GM21576 (cell line): ENCODE measurements around the gene MICU2.

Experiments used
- ATAC-seq: cut with Tn5 transposase; IDR thresholded peaks from one replicate; pipeline ENCODE4 v1.9.1; 2021; ENCODE audit warnings: mild to moderate bottlenecking, moderate library complexity; ENCODE audit not compliant: unreplicated experiment

MICU2 gene

DNA sequence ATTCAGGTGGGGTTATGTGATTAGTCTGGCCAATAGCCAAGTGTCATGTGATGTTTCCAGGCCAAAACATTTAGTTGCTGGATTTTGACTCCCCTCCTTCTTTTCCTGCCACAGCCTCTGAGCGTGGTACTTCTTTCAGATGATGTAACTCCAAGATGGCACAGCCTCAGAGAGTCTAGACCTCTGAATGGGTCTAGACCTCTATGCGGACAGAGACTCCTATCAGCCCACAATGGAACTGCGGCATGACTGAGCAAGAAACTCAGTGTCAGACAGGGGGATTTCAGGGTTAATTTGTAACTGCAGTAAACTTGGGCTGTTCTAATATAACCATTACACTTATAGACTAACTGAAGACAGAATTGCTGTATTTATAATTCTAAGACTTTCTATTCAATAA lies 102.3 kb downstream of the MICU2 start:
- no peak for ATAC-seq

DNA sequence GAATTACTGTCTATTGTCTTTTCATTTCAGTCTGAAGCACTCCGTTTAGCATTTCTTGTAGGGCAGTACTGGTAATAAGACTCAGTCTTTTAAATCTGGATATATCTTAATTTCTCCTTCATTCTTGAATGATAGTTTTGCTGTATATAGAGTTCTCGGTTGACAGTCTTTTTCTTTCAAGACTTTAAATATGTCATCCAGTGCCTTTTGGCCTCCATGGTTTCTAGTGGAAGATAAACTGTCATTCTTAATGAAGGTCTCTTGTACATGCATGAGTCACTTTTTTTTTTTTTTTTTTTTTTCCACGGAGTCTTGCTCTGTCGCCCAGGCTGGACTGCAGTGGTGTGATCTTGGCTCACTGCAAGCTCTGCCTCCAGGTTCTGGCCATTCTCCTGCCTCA lies 117.6 kb downstream of the MICU2 start:
- ATAC-seq: no peak

DNA sequence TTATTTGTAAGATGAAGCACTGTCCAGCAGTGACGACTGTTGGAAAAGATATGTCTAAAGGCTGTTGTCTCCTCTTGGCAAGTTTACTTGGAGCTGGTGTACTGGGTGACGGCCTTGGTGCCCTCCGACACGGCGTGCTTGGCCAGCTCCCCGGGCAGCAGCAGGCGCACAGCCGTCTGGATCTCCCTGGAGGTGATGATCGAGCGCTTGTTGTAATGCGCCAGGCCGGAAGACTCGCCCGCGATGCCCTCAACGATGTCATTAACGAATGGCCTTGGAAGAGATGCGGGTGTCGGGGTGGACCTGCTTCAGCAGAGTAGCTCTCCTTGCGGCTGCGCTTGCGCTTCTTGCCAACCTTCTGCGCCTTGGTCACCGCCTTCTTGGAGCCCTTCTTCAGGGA lies 120.2 kb downstream of the MICU2 start:
- no peak for ATAC-seq

DNA sequence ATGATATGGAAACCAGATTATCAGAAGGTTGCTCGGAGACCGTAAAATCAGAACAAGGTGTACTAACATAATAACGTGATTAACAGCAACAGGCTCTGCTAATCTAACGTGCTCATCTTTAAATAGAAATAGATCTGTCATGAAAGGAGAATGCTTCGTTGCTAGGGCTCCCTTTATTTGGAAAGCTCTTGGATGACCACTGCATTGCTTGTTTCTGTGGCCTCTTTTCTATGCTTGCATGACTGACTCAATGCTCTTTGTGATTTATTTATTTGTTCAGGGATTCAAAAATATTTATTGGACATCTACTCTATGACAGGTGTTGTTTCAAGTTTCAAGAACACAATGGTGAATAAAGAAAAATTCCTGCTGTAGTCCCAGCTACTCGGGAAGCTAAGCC lies 122.6 kb downstream of the MICU2 start:
- no peak for ATAC-seq

DNA sequence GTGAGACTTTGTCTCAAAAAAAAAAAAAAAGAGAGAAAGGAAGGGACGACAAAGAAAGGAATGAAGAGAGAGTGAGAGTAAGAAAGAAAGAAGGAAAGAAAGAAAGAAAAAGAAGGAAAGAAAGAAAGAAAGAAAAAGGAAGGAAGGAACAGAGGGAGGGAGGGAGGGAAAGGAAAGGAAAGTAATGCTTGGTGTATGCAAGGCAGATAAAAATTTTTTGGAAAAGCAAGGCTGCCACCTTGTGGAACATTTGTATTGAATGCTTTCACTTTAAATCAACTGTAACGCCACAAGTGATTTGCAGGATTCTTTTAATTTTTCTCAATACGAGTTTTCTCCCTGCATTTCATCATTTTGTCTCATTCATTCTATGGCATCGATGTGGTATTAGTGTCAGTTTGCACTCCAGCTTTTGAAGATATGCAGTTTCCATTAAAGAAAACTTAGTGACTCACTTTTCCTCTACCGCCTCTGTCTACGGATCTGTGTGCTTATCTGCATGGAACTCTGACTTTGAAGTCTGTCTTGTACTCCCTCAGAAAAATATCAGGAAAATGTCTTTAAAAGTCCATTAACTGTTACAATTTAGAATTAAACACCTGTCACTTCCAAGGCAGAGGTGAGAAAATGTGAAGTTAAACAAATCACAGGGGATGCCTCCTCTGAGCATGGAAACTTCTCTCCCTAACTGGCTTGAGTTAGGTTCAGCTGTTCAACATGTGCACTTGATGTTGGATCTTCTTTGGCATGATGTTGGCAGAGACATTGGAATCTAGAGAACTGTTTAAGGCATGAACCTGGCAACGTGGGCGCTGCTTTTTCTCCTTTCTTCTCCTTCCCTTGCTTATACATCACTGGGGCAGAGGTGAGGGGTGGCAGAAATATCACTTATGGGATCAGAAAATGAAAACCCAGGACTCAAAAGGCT lies 124.8 kb downstream of the MICU2 start:
- ATAC-seq: no peak

DNA sequence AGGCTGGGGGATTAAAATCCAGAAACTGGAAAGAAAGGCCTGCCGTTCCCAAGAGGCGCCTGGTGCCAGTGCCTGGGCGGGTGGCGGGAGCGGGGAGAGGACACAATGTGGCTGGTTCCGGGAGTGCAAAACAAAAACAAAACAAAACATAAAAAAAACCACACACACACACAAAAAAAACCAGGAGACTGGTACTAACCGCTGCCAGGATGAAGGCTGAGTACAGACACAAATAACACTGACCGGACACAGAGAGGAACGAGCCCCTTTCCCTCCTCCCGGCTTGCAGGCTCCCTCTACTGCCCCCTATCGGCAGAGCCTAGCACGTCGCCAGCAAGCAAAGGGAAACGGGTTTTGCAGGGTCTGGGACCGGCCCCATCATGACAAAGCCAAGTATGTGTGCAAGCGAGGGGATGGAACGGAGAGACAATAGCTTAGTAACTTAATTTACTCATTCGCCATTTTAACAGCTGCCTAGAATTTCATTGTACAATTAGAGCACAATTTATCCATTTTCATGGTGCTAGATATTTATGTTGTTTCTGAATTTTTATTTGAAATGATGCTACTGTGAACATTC lies 127.0 kb downstream of the MICU2 start:
- peak; percentile 76 for ATAC-seq

DNA sequence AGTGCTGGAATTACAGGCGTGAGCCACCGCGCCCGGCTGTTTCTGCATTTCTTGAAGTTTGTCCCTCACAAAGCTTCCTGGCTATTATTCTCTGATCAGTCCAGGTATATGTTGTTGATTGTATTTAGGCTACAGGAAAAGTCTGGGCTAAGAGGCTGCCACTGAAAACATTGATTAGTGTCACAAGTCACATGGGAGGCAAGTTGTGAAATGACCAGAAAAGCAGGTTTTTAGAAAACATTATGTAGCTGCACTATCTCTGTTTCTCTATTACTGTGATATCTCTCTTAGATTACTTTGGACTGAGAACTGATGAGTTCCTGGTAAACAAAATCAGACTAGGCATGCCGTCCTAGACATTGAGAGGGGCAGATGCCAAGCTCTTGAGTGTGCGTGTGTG lies 128.9 kb downstream of the MICU2 start:
- no peak for ATAC-seq

DNA sequence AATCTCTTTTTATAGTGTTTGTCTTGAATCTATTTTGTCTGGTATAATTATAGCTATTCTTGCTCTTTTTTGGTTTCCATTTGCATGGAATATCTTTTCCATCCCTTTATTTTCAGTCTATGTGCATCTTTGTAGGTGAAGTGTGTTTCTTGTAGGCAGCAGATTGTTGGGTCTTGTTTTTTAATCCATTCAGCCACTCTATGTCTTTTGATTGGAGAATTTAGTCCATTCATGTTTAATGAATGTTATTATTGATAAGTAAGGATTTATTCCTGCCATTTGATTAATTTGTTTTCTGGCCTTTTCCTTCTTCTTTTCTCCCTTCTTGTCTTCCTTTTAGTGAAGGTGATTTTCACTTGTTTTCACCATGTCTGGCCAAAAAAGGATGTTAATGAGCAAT lies 133.2 kb downstream of the MICU2 start:
- ATAC-seq: no peak

DNA sequence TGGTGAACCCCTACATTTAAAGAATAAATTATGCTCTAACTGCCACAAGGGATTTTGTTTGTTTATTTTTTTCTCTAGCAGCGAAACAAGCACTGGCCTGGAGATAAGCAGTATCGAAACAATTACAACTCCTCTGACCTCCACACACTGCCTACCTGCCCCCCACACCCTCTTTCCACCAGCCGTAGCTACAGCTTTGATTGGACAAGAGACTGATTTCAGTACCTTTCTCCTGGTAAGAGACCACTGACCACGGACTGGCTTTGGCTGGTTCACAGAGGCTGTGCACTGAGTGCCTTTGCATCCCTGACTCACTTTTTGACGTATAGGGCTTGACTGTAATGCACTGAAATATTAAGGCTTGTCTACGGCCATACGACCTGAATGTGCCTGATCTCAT lies 137.4 kb downstream of the MICU2 start:
- ATAC-seq: no peak

DNA sequence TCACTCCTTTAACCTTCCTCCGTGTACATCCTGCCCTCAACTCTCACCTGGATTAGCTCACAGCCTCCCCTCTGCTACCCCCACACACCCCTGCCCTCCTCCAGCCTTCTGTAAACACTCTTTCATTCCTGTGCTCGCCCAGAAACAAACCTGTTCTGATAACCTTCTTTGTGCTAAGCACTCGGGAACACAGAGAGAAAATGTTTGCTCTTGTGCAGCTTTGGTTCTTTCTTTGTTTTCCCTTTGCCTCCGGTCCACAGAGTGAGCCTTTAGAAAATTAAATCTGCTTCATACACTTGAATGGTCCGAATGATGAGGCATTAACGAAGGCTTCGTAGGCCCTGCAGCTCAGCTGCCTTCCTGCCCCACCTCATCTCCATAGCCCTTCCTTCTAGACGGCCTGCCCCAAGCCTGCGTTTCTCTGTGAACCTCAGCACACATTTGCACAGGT lies 138.2 kb downstream of the MICU2 start:
- no peak for ATAC-seq

DNA sequence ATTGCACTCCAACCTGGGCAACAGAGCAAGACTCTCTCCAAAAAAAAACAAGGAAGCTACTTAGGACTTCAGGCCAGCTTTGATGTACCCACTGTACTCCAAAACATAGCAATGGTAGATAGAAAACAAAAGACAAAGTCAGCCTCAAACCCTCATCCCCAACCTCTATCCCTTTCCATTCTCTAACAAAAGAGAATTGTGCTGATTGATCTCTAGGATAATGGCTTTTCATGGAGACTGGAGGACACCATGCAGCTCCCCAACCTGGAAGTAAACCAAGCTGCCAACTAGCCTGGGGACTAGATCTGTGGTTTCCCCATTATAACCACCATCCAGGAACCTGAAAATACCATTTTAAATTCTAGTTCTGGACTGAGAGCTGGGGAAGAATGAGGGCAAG lies 140.5 kb downstream of the MICU2 start:
- no peak for ATAC-seq

DNA sequence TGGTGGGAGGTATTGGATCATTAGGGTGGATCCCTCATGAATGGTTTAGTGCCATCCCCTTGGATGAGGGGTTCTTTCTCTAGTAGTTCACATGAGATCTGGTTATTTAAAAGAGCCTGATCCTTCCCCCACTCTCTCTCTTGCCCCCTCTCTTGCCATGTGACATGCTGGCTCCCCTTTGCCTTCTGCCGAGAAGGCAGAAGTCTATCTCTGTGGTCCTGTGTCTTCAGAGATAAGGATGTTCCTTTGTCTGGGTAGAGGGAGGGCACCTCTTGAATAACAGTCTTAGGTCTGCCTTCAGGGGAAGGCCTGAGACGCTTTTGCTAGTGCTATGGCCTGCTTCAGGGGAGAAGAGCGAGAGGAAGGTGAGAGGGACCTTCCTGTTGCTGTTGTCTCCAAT lies 142.8 kb downstream of the MICU2 start:
- ATAC-seq: no peak

DNA sequence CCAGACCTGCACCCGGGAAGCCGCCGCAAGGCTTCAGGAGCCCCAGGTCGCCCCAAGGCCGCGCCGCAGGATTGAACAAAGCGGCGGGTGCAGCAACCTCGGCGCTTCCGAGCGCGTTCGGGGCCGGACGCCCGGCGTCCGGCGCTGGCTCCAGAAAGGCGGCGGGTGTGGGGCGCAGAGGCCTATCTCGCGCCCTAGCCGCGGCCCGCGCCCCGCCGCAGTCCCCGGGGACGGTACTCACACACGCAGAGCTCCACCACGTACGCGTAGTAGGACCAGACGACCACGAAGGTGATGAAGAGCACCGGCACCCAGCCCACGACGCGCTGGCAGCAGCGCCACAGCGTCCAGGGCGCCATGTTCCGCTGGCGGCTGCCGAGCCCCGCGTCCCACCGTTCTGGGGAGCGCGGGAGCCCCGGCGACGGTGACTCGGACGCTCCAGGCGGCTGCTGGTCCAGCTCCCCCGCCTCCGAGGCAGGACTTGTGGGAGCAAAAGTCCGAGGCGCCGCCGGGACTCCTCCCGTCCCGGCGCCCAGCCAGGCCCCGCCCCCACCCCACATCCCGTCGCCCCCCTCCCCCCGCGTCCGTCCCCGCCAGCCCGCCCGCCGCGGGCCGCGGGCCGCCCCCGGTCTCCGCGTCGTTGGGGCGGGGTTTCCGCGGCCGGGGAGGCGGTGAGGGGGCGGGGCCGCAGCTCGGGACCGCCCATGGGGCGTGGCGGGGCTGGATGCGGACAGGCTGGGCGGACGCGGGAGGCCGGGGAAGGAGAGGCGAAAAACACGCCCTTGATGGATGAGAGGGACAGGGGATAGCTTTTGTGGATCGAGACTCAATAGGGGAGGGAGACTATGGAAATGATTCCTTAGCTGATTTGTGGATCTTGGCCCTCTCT lies 144.9 kb downstream of the MICU2 start, which contains the start of gene ZDHHC20:
Gene ZDHHC20, minus strand, starts transcription at position 491 of the 889 bp plus-strand sequence. Its CDS starts 132 bp downstream, at position 359.
- ATAC-seq: peak; percentile 83

DNA sequence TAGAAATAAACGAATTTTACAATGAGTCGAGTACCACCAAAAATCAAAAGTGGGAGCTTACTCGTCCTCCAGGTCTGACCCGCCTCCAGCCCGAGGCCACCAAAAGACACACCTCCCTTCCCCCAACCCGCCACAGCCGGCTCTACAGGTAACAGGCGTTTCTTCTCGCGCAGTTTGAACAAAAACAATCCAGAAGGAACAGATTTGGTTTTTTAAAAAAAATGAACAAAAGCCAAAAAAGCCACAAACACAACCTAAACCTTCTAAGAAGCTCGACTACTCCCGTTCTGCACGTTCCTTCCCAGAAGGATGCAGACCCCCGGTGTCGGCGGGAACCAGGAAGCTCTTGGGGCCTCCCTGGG lies 145.5 kb downstream of the MICU2 start:
- ATAC-seq: peak; percentile 42

DNA sequence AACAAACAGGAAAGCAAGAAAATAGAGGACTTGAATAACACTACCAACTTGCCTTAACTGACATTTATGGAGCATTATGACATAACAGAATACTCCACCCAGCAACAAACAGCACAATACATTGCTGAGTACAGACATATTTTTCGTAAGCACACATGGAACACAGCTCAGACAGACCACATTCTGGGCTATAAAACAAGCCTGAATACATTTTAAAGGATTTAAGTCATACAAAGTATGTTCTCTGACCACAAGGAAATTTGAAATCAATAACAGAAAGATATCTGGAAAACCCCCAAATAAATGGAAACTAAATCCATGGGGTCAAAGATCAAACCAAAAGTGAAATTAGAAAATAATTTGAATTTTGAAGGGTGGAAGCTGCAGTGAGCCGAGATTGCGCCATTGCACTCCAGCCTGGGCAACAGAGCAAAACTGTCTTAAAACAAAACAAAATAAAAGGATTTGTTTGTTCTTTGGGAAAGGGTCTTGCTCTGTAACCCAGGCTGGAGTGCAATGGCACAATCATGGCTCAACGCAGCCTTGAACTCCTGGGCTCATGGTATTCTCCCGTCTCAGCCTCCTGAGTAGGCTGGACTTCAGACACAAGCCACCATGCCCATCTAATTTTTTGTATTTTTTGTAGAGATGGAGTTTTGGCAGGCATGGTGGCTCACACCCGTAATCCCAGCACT lies 150.4 kb downstream of the MICU2 start:
- no peak for ATAC-seq

DNA sequence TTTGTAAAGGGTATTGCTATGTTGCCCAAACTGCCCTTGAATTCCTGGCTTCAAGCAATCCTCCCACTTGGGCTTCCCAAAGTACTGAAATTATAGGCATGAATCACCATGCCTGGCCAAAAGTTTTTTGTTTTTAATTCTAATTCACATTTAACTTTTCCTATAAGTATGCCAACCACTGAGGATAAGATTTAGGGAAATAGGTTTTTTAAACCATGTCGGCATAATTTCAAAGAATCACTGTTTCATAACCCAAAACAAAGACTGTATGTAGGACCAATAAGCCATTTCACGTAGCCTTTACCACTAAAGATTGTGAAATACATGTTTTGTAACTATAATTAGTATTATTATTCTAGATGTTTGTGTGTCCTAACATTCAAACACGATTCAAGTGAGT lies 153.0 kb downstream of the MICU2 start:
- no peak for ATAC-seq

DNA sequence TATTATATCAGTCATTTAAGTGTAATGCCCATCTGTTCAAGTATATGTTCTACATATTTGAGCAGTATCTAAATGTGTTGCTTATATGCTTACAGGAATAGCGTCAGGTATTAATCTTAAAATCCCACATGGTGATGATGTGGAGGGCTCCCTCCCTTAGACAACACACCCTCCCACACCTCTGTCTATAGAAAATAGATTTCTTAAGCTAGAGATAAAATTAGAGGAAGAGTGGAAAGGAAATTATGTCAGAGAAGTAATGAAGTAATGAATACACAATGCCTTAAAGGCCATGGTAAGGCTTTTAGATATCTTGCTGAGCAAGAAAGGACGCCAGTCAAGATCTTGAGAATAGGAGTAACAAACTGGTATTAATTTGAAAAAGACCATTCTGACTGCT lies 157.3 kb downstream of the MICU2 start:
- no peak for ATAC-seq

DNA sequence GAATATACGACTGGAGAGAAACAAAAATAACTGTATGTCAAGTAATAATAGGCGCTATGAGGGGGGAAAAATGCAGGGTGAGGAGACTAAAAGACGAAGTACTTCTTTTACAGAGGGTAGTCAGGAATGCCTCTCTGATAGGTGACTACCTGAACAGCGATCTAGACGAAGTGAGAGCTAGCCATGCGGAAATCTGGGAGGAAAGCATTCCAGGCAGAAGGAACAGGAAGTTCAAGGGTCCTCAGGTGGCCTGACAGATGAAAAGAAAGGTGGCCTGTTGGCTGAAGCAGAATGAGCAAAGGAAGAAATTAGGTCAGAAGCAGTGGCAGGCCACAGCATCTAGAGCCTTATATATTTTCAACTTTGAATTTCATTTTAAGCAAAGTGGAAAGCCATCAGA lies 158.2 kb downstream of the MICU2 start:
- ATAC-seq: no peak

DNA sequence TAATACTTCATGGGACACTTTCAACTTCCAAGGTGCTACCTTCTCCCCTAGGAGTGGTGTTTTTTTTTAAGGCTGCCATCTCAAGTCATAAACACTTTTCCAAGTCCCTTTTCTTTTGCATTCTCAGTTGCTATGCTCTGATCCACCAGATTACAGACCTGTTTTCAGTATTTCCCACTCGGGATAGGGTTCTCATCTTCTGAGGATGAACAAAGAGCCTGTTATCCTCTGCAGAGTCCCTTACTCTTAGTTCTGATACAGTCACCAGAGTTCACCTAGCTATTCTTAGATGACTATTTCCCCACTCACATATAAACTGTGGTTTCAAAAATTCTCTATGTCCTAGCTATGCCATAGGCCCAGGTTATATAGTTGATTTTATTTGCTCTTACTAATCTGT lies 160.8 kb downstream of the MICU2 start:
- no peak for ATAC-seq
